ENCODE measurements around the gene PDE4D.

PDE4D gene

GRCh38 chr5:59536875-59537274, 356.7 kb downstream of the PDE4D start:
- Histone ChIP-seq H3K27ac (ENCODE audit: low read length) (no peak overlapping the region), H3K4me1 (ENCODE audit: control insufficient read depth in 1 of 2, insufficient read depth in 2 of 2, low read length in 2 of 2) (peaks cover 0 to 10% of the 10 kb centered on the region in 2 donors), H3K36me3 (ENCODE audit: control insufficient read depth in 1 of 2, insufficient read depth in 2 of 2, low read length in 2 of 2) (no peaks in the 10 kb centered on the region), H3K4me3 (ENCODE audit: low read depth in 1 of 2, low read length in 2 of 2) (no peak overlapping the region), H3K9me3 (ENCODE audit: control insufficient read depth in 1 of 2, low read length in 2 of 2) (no peaks in the 10 kb centered on the region), H3K27me3 (ENCODE audit: low read depth, low read length) (no peaks in the 10 kb centered on the region)

GRCh38 chr5:59535561-59535960, 358.0 kb downstream of the PDE4D start:
- H3K4me1 ChIP-seq (ENCODE audit: control insufficient read depth in 1 of 2, insufficient read depth in 2 of 2, low read length in 2 of 2) = peaks cover 0 to 10% of the 10 kb centered on the region in 2 donors
- no peak overlapping the region for H3K27ac ChIP-seq (ENCODE audit: low read length)
- no peaks in the 10 kb centered on the region for H3K9me3 ChIP-seq (ENCODE audit: control insufficient read depth in 1 of 2, low read length in 2 of 2)
- no peaks in the 10 kb centered on the region for H3K27me3 ChIP-seq (ENCODE audit: low read depth, low read length)
- H3K4me3 ChIP-seq (ENCODE audit: low read depth in 1 of 2, low read length in 2 of 2) = no peak overlapping the region
- no peaks in the 10 kb centered on the region for H3K36me3 ChIP-seq (ENCODE audit: control insufficient read depth in 1 of 2, insufficient read depth in 2 of 2, low read length in 2 of 2)

GRCh38 chr5:59533730-59534108, 359.8 kb downstream of the PDE4D start:
- no peak overlapping the region for H3K27ac ChIP-seq (ENCODE audit: low read length)
- H3K36me3 ChIP-seq (ENCODE audit: control insufficient read depth in 1 of 2, insufficient read depth in 2 of 2, low read length in 2 of 2) = no peaks in the 10 kb centered on the region
- H3K4me3 ChIP-seq (ENCODE audit: low read depth in 1 of 2, low read length in 2 of 2) = no peak overlapping the region
- no peaks in the 10 kb centered on the region for H3K9me3 ChIP-seq (ENCODE audit: control insufficient read depth in 1 of 2, low read length in 2 of 2)
- H3K4me1 ChIP-seq (ENCODE audit: control insufficient read depth in 1 of 2, insufficient read depth in 2 of 2, low read length in 2 of 2) = peaks cover 0 to 8% of the 10 kb centered on the region in 2 donors
- H3K27me3 ChIP-seq (ENCODE audit: low read depth, low read length) = no peaks in the 10 kb centered on the region

GRCh38 chr5:59532979-59533729, 360.4 kb downstream of the PDE4D start:
- no peak overlapping the region for H3K27ac ChIP-seq (ENCODE audit: low read length)
- H3K4me1 ChIP-seq (ENCODE audit: control insufficient read depth in 1 of 2, insufficient read depth in 2 of 2, low read length in 2 of 2) = peaks cover 0 to 2% of the 10 kb centered on the region in 2 donors
- no peak overlapping the region for H3K4me3 ChIP-seq (ENCODE audit: low read depth in 1 of 2, low read length in 2 of 2)
- H3K36me3 ChIP-seq (ENCODE audit: control insufficient read depth in 1 of 2, insufficient read depth in 2 of 2, low read length in 2 of 2) = no peaks in the 10 kb centered on the region
- no peaks in the 10 kb centered on the region for H3K9me3 ChIP-seq (ENCODE audit: control insufficient read depth in 1 of 2, low read length in 2 of 2)
- H3K27me3 ChIP-seq (ENCODE audit: low read depth, low read length) = no peaks in the 10 kb centered on the region

- Histone ChIP-seq H3K9me3 (ENCODE audit: control insufficient read depth in 1 of 2, low read length in 2 of 2) (no peaks in the 10 kb centered on the region), H3K27me3 (ENCODE audit: low read depth, low read length) (no peaks in the 10 kb centered on the region), H3K27ac (ENCODE audit: low read length) (no peak overlapping the region), H3K4me3 (ENCODE audit: low read depth in 1 of 2, low read length in 2 of 2) (no peak overlapping the region), H3K36me3 (ENCODE audit: control insufficient read depth in 1 of 2, insufficient read depth in 2 of 2, low read length in 2 of 2) (no peaks in the 10 kb centered on the region), H3K4me1 (ENCODE audit: control insufficient read depth in 1 of 2, insufficient read depth in 2 of 2, low read length in 2 of 2) (no peaks in the 10 kb centered on the region)
Observed at GRCh38 chr5:59529239-59529638, 364.3 kb downstream of the PDE4D start.

- no peak overlapping the region for H3K4me3 ChIP-seq (ENCODE audit: low read depth in 1 of 2, low read length in 2 of 2)
- H3K36me3 ChIP-seq (ENCODE audit: control insufficient read depth in 1 of 2, insufficient read depth in 2 of 2, low read length in 2 of 2) = no peaks in the 10 kb centered on the region
- no peak overlapping the region for H3K27ac ChIP-seq (ENCODE audit: low read length)
- no peaks in the 10 kb centered on the region for H3K9me3 ChIP-seq (ENCODE audit: control insufficient read depth in 1 of 2, low read length in 2 of 2)
- H3K4me1 ChIP-seq (ENCODE audit: control insufficient read depth in 1 of 2, insufficient read depth in 2 of 2, low read length in 2 of 2) = no peaks in the 10 kb centered on the region
- H3K27me3 ChIP-seq (ENCODE audit: low read depth, low read length) = no peaks in the 10 kb centered on the region
Observed at GRCh38 chr5:59528202-59528862, 365.2 kb downstream of the PDE4D start.

GRCh38 chr5:59525957-59526356, 367.6 kb downstream of the PDE4D start:
- Histone ChIP-seq H3K4me3 (ENCODE audit: low read depth in 1 of 2, low read length in 2 of 2) (no peak overlapping the region), H3K4me1 (ENCODE audit: control insufficient read depth in 1 of 2, insufficient read depth in 2 of 2, low read length in 2 of 2) (no peaks in the 10 kb centered on the region), H3K36me3 (ENCODE audit: control insufficient read depth in 1 of 2, insufficient read depth in 2 of 2, low read length in 2 of 2) (no peaks in the 10 kb centered on the region)

GRCh38 chr5:59525311-59525710, 368.2 kb downstream of the PDE4D start:
- H3K27ac ChIP-seq (ENCODE audit: low read length) = no peak overlapping the region
- H3K36me3 ChIP-seq (ENCODE audit: control insufficient read depth in 1 of 2, insufficient read depth in 2 of 2, low read length in 2 of 2) = no peaks in the 10 kb centered on the region
- H3K27me3 ChIP-seq (ENCODE audit: low read depth, low read length) = no peaks in the 10 kb centered on the region
- H3K4me3 ChIP-seq (ENCODE audit: low read depth in 1 of 2, low read length in 2 of 2) = no peak overlapping the region
- no peaks in the 10 kb centered on the region for H3K4me1 ChIP-seq (ENCODE audit: control insufficient read depth in 1 of 2, insufficient read depth in 2 of 2, low read length in 2 of 2)
- no peaks in the 10 kb centered on the region for H3K9me3 ChIP-seq (ENCODE audit: control insufficient read depth in 1 of 2, low read length in 2 of 2)

More at GRCh38 chr5:59525957-59526356, 367.6 kb downstream of the PDE4D start:
- Histone ChIP-seq H3K27ac (ENCODE audit: low read length) (no peak overlapping the region), H3K27me3 (ENCODE audit: low read depth, low read length) (no peaks in the 10 kb centered on the region), H3K9me3 (ENCODE audit: control insufficient read depth in 1 of 2, low read length in 2 of 2) (no peaks in the 10 kb centered on the region)

GRCh38 chr5:59522201-59522831, 371.2 kb downstream of the PDE4D start:
- Histone ChIP-seq H3K27ac (ENCODE audit: low read length) (no peak overlapping the region), H3K4me1 (ENCODE audit: control insufficient read depth in 1 of 2, insufficient read depth in 2 of 2, low read length in 2 of 2) (no peaks in the 10 kb centered on the region), H3K36me3 (ENCODE audit: control insufficient read depth in 1 of 2, insufficient read depth in 2 of 2, low read length in 2 of 2) (no peaks in the 10 kb centered on the region)

GRCh38 chr5:59521476-59521875, 372.1 kb downstream of the PDE4D start:
- H3K9me3 ChIP-seq (ENCODE audit: control insufficient read depth in 1 of 2, low read length in 2 of 2) = no peaks in the 10 kb centered on the region
- no peaks in the 10 kb centered on the region for H3K4me1 ChIP-seq (ENCODE audit: control insufficient read depth in 1 of 2, insufficient read depth in 2 of 2, low read length in 2 of 2)
- no peaks in the 10 kb centered on the region for H3K36me3 ChIP-seq (ENCODE audit: control insufficient read depth in 1 of 2, insufficient read depth in 2 of 2, low read length in 2 of 2)
- no peak overlapping the region for H3K4me3 ChIP-seq (ENCODE audit: low read depth in 1 of 2, low read length in 2 of 2)
- no peak overlapping the region for H3K27ac ChIP-seq (ENCODE audit: low read length)
- no peaks in the 10 kb centered on the region for H3K27me3 ChIP-seq (ENCODE audit: low read depth, low read length)

More at GRCh38 chr5:59522201-59522831, 371.2 kb downstream of the PDE4D start:
- H3K9me3 ChIP-seq (ENCODE audit: control insufficient read depth in 1 of 2, low read length in 2 of 2) = no peaks in the 10 kb centered on the region
- no peak overlapping the region for H3K4me3 ChIP-seq (ENCODE audit: low read depth in 1 of 2, low read length in 2 of 2)
- H3K27me3 ChIP-seq (ENCODE audit: low read depth, low read length) = no peaks in the 10 kb centered on the region

- Histone ChIP-seq H3K36me3 (ENCODE audit: control insufficient read depth in 1 of 2, insufficient read depth in 2 of 2, low read length in 2 of 2) (no peaks in the 10 kb centered on the region), H3K9me3 (ENCODE audit: control insufficient read depth in 1 of 2, low read length in 2 of 2) (no peaks in the 10 kb centered on the region), H3K4me3 (ENCODE audit: low read depth in 1 of 2, low read length in 2 of 2) (no peak overlapping the region), H3K4me1 (ENCODE audit: control insufficient read depth in 1 of 2, insufficient read depth in 2 of 2, low read length in 2 of 2) (no peaks in the 10 kb centered on the region), H3K27ac (ENCODE audit: low read length) (no peak overlapping the region), H3K27me3 (ENCODE audit: low read depth, low read length) (no peaks in the 10 kb centered on the region)
Observed at GRCh38 chr5:59519338-59519737, 374.2 kb downstream of the PDE4D start.
